A673 (cell line): Measurements from ENCODE around the gene TTC28. TPM values are rescaled to one million over a fixed set of nuclear protein-coding genes. Genes with fewer than 3 reads are reported as not detected.

Experiments
- BruUV-seq: library from RNA; stranded (reverse); fragments of 400-500 nt; replicated peaks from 2 replicates; lab custom pipeline; 2021; lab: Mats Ljungman, UMichigan
- CTCF ChIA-PET: fragments of 300-600 bp; sonication (Branson Sonifier 250); formaldehyde crosslinking; loops from one replicate; lab custom pipeline; 2022; ENCODE audit warnings: antibody characterized with exemption; lab: Charles Lee
- POLR2A ChIA-PET: fragments of 300-600 bp; sonication (Branson Sonifier 250); formaldehyde crosslinking; loops from one replicate; lab custom pipeline; 2022; ENCODE audit warnings: antibody characterized with exemption; ENCODE audit not compliant: low non-redundant PET; lab: Charles Lee
- DNase-seq: peaks from one replicate; pipeline ENCODE4 v3.0.0-alpha.2; 2015; ENCODE audit warnings: low spot score
- H3K27ac ChIP-seq: fragments of 200-600 bp; sonication (generic); 2 replicates; pipeline ENCODE4 v1.5.1; 2016; ENCODE audit warnings: mixed run types, low read depth, mild to moderate bottlenecking, mixed read lengths, antibody characterized with exemption, low read length; ENCODE audit not compliant: poor library complexity, severe bottlenecking
- H3K27me3 ChIP-seq: fragments of 200-600 bp; sonication (generic); replicated peaks from 2 replicates; pipeline ENCODE4 v1.6.1; 2017; ENCODE audit warnings: mixed run types, low read depth, mild to moderate bottlenecking, mixed read lengths, antibody characterized with exemption, low read length; ENCODE audit not compliant: insufficient read depth, poor library complexity
- H3K36me3 ChIP-seq: fragments of 200-600 bp; sonication (generic); 2 replicates; pipeline ENCODE4 v1.6.1; 2016; ENCODE audit warnings: mixed run types, mild to moderate bottlenecking, mixed read lengths, antibody characterized with exemption, low read length; ENCODE audit not compliant: insufficient read depth, poor library complexity, severe bottlenecking
- H3K4me1 ChIP-seq: fragments of 200-600 bp; sonication (generic); 2 replicates; pipeline ENCODE4 v1.6.1; 2017; ENCODE audit warnings: mixed run types, mild to moderate bottlenecking, mixed read lengths, antibody characterized with exemption, low read length; ENCODE audit not compliant: insufficient read depth, poor library complexity, severe bottlenecking
- H3K4me3 ChIP-seq: fragments of 200-600 bp; sonication (generic); 2 replicates; pipeline ENCODE4 v1.5.1; 2016; ENCODE audit warnings: low read depth, mixed run types, mild to moderate bottlenecking, mixed read lengths, low read length; ENCODE audit not compliant: poor library complexity, severe bottlenecking
- H3K9me3 ChIP-seq: fragments of 200-600 bp; sonication (generic); 2 replicates; pipeline ENCODE4 v1.6.1; 2016; ENCODE audit warnings: mixed run types, low read depth, mild to moderate bottlenecking, mixed read lengths, antibody characterized with exemption, low read length; ENCODE audit not compliant: poor library complexity, severe bottlenecking
- CTCF ChIP-seq: fragments of 300-800, 200-600 bp; sonication (generic); conservative IDR thresholded peaks from 2 replicates; pipeline ENCODE4 v1.5.1; 2017; ENCODE audit warnings: low read depth, mild to moderate bottlenecking, antibody characterized with exemption, low read length, moderate library complexity, mixed read lengths
- EZH2 ChIP-seq: fragments of 200-600 bp; sonication (generic); IDR thresholded peaks from 2 replicates; pipeline ENCODE4 v1.6.1; 2017; ENCODE audit warnings: borderline replicate concordance, low read depth, mild to moderate bottlenecking, mixed read lengths, antibody characterized with exemption, low read length; ENCODE audit not compliant: poor library complexity, severe bottlenecking
- intact Hi-C: fragments of 100-400 bp; cut with micrococcal nuclease; formaldehyde crosslinking; loops from one replicate; pipeline ENCODE4 v1.10.0; 2022; ENCODE audit not compliant: unreplicated experiment
- total RNA-seq: library from RNA; stranded (reverse); gene quantifications from 2 replicates; pipeline ENCODE4 v1.2.3, GENCODE V29; 2021

The TTC28 gene
- total RNA-seq, 1 experiment from 2014 or later, result 48.7 TPM

- POLR2A ChIA-PET, result no interaction called here
- BruUV-seq, result no TSS peak
- no peak for DNase-seq
- intact Hi-C loops, result no loop called here
- Histone ChIP-seq H3K27ac (no peak overlapping the region), H3K36me3 (no peaks in the 10 kb centered on the region), H3K27me3 (no peaks in the 10 kb centered on the region), H3K9me3 (no peaks in the 10 kb centered on the region), H3K4me1 (peaks cover 7% of the 10 kb centered on the region), H3K4me3 (no peak overlapping the region)
- CTCF ChIA-PET, result no interaction called here
- TF ChIP-seq CTCF, result no peak
- no peak for TF ChIP-seq EZH2
Measured at GRCh38 chr22:28245579-28246224, 433.9 kb downstream of the TTC28 start.

GRCh38 chr22:28244757-28245156 is 434.9 kb downstream of the TTC28 start:
- Histone ChIP-seq H3K9me3 (no peaks in the 10 kb centered on the region), H3K4me1 (peaks cover 7% of the 10 kb centered on the region), H3K4me3 (no peak overlapping the region), H3K36me3 (no peaks in the 10 kb centered on the region), H3K27me3 (no peaks in the 10 kb centered on the region), H3K27ac (no peak overlapping the region)
- TF ChIP-seq EZH2 (no peak), CTCF (no peak)
- intact Hi-C loops, result no loop called here
- ChIA-PET CTCF (no interaction called here), POLR2A (no interaction called here)
- BruUV-seq, result no TSS peak
- DNase-seq, result no peak

GRCh38 chr22:28243539-28243938 is 436.1 kb downstream of the TTC28 start:
- peaks cover 6% of the 10 kb centered on the region for H3K4me1 ChIP-seq
- POLR2A ChIA-PET, result no interaction called here
- intact Hi-C loops, result no loop called here
- TF ChIP-seq CTCF (no peak), EZH2 (no peak)
- no peak overlapping the region for H3K4me3 ChIP-seq
- CTCF ChIA-PET, result no interaction called here
- BruUV-seq, result no TSS peak
- no peaks in the 10 kb centered on the region for H3K9me3 ChIP-seq
- DNase-seq, result no peak
- H3K36me3 ChIP-seq, result no peaks in the 10 kb centered on the region
- H3K27ac ChIP-seq, result no peak overlapping the region
- H3K27me3 ChIP-seq, result no peaks in the 10 kb centered on the region
